ENCODE measurements around the gene ATRIP.

GRCh38 chr3:48419149-48419548 lies 27.4 kb upstream of the ATRIP start:
- TF ChIP-seq MAFK (IDR thresholded peaks at IDR 0.05; ENCODE audit: low read depth, low read length), result no peak
- no peak for TF ChIP-seq USF2 (IDR thresholded peaks at IDR 0.05; ENCODE audit: low read length)
- TF ChIP-seq SIN3A (conservative IDR thresholded peaks at IDR 0.05 in 1 of 2, IDR thresholded peaks at IDR 0.05 in 1 of 2; ENCODE audit: low read depth in 1 of 2, low read length in 2 of 2), result no peak
- no peak for TF ChIP-seq KDM1A (IDR thresholded peaks at IDR 0.05; ENCODE audit: borderline replicate concordance, low read length)
- TF ChIP-seq YY1 (IDR thresholded peaks at IDR 0.05; ENCODE audit: low read depth, low read length), result no peak
- TF ChIP-seq CEBPB (IDR thresholded peaks at IDR 0.05; ENCODE audit: low read depth, low read length), result no peak
- TF ChIP-seq, protein P1, sequence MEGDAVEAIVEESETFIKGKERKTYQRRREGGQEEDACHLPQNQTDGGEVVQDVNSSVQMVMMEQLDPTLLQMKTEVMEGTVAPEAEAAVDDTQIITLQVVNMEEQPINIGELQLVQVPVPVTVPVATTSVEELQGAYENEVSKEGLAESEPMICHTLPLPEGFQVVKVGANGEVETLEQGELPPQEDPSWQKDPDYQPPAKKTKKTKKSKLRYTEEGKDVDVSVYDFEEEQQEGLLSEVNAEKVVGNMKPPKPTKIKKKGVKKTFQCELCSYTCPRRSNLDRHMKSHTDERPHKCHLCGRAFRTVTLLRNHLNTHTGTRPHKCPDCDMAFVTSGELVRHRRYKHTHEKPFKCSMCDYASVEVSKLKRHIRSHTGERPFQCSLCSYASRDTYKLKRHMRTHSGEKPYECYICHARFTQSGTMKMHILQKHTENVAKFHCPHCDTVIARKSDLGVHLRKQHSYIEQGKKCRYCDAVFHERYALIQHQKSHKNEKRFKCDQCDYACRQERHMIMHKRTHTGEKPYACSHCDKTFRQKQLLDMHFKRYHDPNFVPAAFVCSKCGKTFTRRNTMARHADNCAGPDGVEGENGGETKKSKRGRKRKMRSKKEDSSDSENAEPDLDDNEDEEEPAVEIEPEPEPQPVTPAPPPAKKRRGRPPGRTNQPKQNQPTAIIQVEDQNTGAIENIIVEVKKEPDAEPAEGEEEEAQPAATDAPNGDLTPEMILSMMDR (IDR thresholded peaks at IDR 0.05; ENCODE audit: control extremely low read depth in 1 of 3, insufficient read depth in 1 of 3, low read depth in 1 of 3, low read length in 3 of 3), result no peak
- no peak for TF ChIP-seq ATF3 (IDR thresholded peaks at IDR 0.05; ENCODE audit: insufficient read depth, low read depth, low read length)
- no peak for TF ChIP-seq POLR2AphosphoS5 (IDR thresholded peaks at IDR 0.05; ENCODE audit: low read depth, low read length)
- TF ChIP-seq SIX5 (IDR thresholded peaks at IDR 0.05; ENCODE audit: low read depth, low read length), result no peak
- no peak for TF ChIP-seq TAF1 (IDR thresholded peaks at IDR 0.05; ENCODE audit: low read depth, low read length)
- no peak for TF ChIP-seq TEAD4 (IDR thresholded peaks at IDR 0.05; ENCODE audit: low read depth, low read length)
- no peak for TF ChIP-seq CREB1 (IDR thresholded peaks at IDR 0.05)

Data from H1 (cell line).